ENCODE data around the gene EMB.
"Not testable (repeated sequence)": the region's sequence is repeated elsewhere in the genome, so short reads cannot be mapped to it uniquely, and the experiment has no call there.

Gene EMB

GRCh38 chr5:50365426-50366251 is 75.4 kb downstream of the EMB start:
- no peak for TF ChIP-seq CTCF (IDR thresholded peaks at IDR 0.05; ENCODE audit: low read depth, low read length)
- DNase-seq (ENCODE audit: extremely low read depth, low read depth) = no peak

GRCh38 chr5:50364535-50365309 is 76.4 kb downstream of the EMB start:
- not testable (repeated sequence) for DNase-seq (ENCODE audit: extremely low read depth, low read depth)

- DNase-seq (ENCODE audit: extremely low read depth, low read depth) = no peak
- no peak for TF ChIP-seq CTCF (IDR thresholded peaks at IDR 0.05; ENCODE audit: low read depth, low read length)
These were observed 81.9 kb downstream of the EMB start for GRCh38 chr5:50359187-50359586.

GRCh38 chr5:50352382-50352781 is 88.7 kb downstream of the EMB start:
- TF ChIP-seq CTCF (IDR thresholded peaks at IDR 0.05; ENCODE audit: low read depth, low read length) = no peak
- no peak for DNase-seq (ENCODE audit: extremely low read depth, low read depth)
